Measurements from ENCODE around the gene ROBO3. TPM values are rescaled to one million over a fixed set of nuclear protein-coding genes. Genes with fewer than 3 reads are reported as not detected.

The ROBO3 gene
- total and polyA plus RNA-seq, 2 donors (not counting 1 experiment from before 2014, with no cell fraction given), result 1.0 to 7.4 TPM

DNA sequence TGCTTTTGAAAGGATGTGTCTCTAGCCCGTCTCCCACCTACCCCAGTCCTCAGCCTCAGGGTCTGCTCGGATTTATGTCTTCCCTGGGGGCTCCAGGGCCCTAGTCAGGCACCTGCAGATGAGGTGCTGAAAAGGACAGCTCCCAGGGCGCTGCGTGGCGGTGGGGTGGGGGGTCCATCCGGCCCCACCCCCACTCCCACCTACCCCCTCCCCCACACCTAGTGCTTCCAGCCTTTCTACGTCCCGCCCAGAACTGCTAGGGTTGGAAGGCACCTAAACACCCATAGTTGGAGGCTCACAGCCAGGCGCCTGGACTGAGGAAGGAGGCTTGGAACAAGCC is 1.4 kb upstream of the ROBO3 start:
- H3K27me3 Mint-ChIP-seq, result peaks cover 74% of the 10 kb centered on the region
- intact Hi-C loops (cut with micrococcal nuclease), result no loop called here
- ATAC-seq (ENCODE audit: low read depth), result no peak
- no peaks in the 10 kb centered on the region for H3K9me3 Mint-ChIP-seq (ENCODE audit: insufficient read depth)
- H3K9me3 ChIP-seq (ENCODE audit: control extremely low read depth in 1 of 3, control insufficient read depth in 2 of 3, insufficient read depth in 1 of 3, low read length in 2 of 3), result peaks cover 0 to 35% (median 2%) of the 10 kb centered on the region in 3 donors
- ChIA-PET CTCF (no interaction called here), POLR2A (no interaction called here)
- H4K20me1 ChIP-seq (ENCODE audit: control insufficient read depth, insufficient read depth, low read length, poor library complexity, severe bottlenecking), result no peaks in the 10 kb centered on the region
- 21% methylated on average over 3 of the region's 9 CpGs for WGBS (ENCODE audit: insufficient coverage)
- H3K27ac Mint-ChIP-seq, result no peak overlapping the region
- H3K27me3 ChIP-seq (replicated peaks in 1 of 4; ENCODE audit: control extremely low read depth in 1 of 4, control insufficient read depth in 3 of 4, insufficient read depth in 4 of 4, low read length in 3 of 4), result peaks cover 0 to 81% (median 63%) of the 10 kb centered on the region in 4 experiments
- DNase-seq, result no peak
- H3K4me3 ChIP-seq (ENCODE audit: control extremely low read depth in 1 of 5, extremely low read depth in 1 of 5, insufficient read depth in 1 of 5, low read depth in 2 of 5, low read length in 4 of 5), result no peak overlapping the region
- no peaks in the 10 kb centered on the region for H3K79me2 ChIP-seq (ENCODE audit: control insufficient read depth, insufficient read depth, low read length)
- no peak overlapping the region for H2AFZ ChIP-seq (ENCODE audit: insufficient read depth, low read depth, low read length, poor library complexity, severe bottlenecking)
- H3K27ac ChIP-seq (ENCODE audit: low read length in 2 of 2), result no peak overlapping the region
- TF ChIP-seq, protein P1, sequence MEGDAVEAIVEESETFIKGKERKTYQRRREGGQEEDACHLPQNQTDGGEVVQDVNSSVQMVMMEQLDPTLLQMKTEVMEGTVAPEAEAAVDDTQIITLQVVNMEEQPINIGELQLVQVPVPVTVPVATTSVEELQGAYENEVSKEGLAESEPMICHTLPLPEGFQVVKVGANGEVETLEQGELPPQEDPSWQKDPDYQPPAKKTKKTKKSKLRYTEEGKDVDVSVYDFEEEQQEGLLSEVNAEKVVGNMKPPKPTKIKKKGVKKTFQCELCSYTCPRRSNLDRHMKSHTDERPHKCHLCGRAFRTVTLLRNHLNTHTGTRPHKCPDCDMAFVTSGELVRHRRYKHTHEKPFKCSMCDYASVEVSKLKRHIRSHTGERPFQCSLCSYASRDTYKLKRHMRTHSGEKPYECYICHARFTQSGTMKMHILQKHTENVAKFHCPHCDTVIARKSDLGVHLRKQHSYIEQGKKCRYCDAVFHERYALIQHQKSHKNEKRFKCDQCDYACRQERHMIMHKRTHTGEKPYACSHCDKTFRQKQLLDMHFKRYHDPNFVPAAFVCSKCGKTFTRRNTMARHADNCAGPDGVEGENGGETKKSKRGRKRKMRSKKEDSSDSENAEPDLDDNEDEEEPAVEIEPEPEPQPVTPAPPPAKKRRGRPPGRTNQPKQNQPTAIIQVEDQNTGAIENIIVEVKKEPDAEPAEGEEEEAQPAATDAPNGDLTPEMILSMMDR (IDR thresholded peaks at IDR 0.05), result no peak
- TF ChIP-seq EZH2 (IDR thresholded peaks at IDR 0.05; ENCODE audit: borderline replicate concordance, insufficient read depth, low read depth, low read length, poor library complexity, severe bottlenecking), result no peak
- peaks cover 33 to 42% of the 10 kb centered on the region in 2 donors for H3K4me1 ChIP-seq (ENCODE audit: control insufficient read depth in 2 of 2, insufficient read depth in 2 of 2, low read length in 2 of 2)
- no peak overlapping the region for H3K4me3 Mint-ChIP-seq
- no peak overlapping the region for H3K4me2 ChIP-seq (replicated peaks; ENCODE audit: low read depth, low read length, poor library complexity, severe bottlenecking)
- peaks cover 22% of the 10 kb centered on the region for H3K4me1 Mint-ChIP-seq
- no peaks in the 10 kb centered on the region for H3K36me3 ChIP-seq (replicated peaks in 1 of 2; ENCODE audit: control extremely low read depth in 1 of 2, control insufficient read depth in 1 of 2, extremely low read depth in 1 of 2, insufficient read depth in 2 of 2, low read length in 1 of 2)
- no peak overlapping the region for H3K9ac ChIP-seq (ENCODE audit: low read length)

GRCh38 chr11:124864176-124864891 is 898 bp upstream of the ROBO3 start:
- no peaks in the 10 kb centered on the region for H4K20me1 ChIP-seq (ENCODE audit: control insufficient read depth, insufficient read depth, low read length, poor library complexity, severe bottlenecking)
- ATAC-seq (ENCODE audit: low read depth) (no peak), DNase-seq (no peak)
- peaks cover 0 to 41% (median 2%) of the 10 kb centered on the region in 3 donors for H3K9me3 ChIP-seq (ENCODE audit: control extremely low read depth in 1 of 3, control insufficient read depth in 2 of 3, insufficient read depth in 1 of 3, low read length in 2 of 3)
- H3K36me3 ChIP-seq (replicated peaks in 1 of 2; ENCODE audit: control extremely low read depth in 1 of 2, control insufficient read depth in 1 of 2, extremely low read depth in 1 of 2, insufficient read depth in 2 of 2, low read length in 1 of 2), result no peaks in the 10 kb centered on the region
- H3K4me1 Mint-ChIP-seq, result peaks cover 22% of the 10 kb centered on the region
- intact Hi-C loops (cut with micrococcal nuclease), result no loop called here
- H2AFZ ChIP-seq (ENCODE audit: insufficient read depth, low read depth, low read length, poor library complexity, severe bottlenecking), result no peak overlapping the region
- ChIA-PET CTCF (interaction anchor here (3.0 kb wide), 1 partner anchor 12 kb away, joined by 15 read pairs; no protein-coding TSS in a partner anchor), POLR2A (no interaction called here)
- no peak overlapping the region for H3K4me3 ChIP-seq (ENCODE audit: control extremely low read depth in 1 of 5, extremely low read depth in 1 of 5, insufficient read depth in 1 of 5, low read depth in 2 of 5, low read length in 4 of 5)
- H3K4me1 ChIP-seq (ENCODE audit: control insufficient read depth in 2 of 2, insufficient read depth in 2 of 2, low read length in 2 of 2), result peaks cover 38 to 48% of the 10 kb centered on the region in 2 donors
- peaks cover 78% of the 10 kb centered on the region for H3K27me3 Mint-ChIP-seq
- H3K9me3 Mint-ChIP-seq (ENCODE audit: insufficient read depth), result no peaks in the 10 kb centered on the region
- no peaks in the 10 kb centered on the region for H3K79me2 ChIP-seq (ENCODE audit: control insufficient read depth, insufficient read depth, low read length)
- WGBS (ENCODE audit: insufficient coverage), result 21% methylated on average over 10 of the region's 18 CpGs
- TF ChIP-seq EZH2 (IDR thresholded peaks at IDR 0.05; ENCODE audit: borderline replicate concordance, insufficient read depth, low read depth, low read length, poor library complexity, severe bottlenecking), result no peak
- TF ChIP-seq, protein P1 (IDR thresholded peaks at IDR 0.05), result no peak
- no peak overlapping the region for H3K27ac Mint-ChIP-seq
- no peak overlapping the region for H3K9ac ChIP-seq (ENCODE audit: low read length)
- H3K4me3 Mint-ChIP-seq, result no peak overlapping the region
- no peak overlapping the region for H3K27ac ChIP-seq (ENCODE audit: low read length in 2 of 2)
- H3K4me2 ChIP-seq (replicated peaks; ENCODE audit: low read depth, low read length, poor library complexity, severe bottlenecking), result no peak overlapping the region
- peaks cover 0 to 86% (median 66%) of the 10 kb centered on the region in 4 experiments for H3K27me3 ChIP-seq (replicated peaks in 1 of 4; ENCODE audit: control extremely low read depth in 1 of 4, control insufficient read depth in 3 of 4, insufficient read depth in 4 of 4, low read length in 3 of 4)
